H1 (cell line): ENCODE measurements around the gene F2. TPM values are rescaled to one million over a fixed set of nuclear protein-coding genes. Genes with fewer than 3 reads are reported as not detected.
A peak's percentile ranks its signal among the peaks of the same experiment; 100 is the strongest.

Source experiments
- CTCF ChIA-PET: fragments of 300-600 bp; sonication (Branson Sonifier 250); formaldehyde crosslinking; loops from one replicate; lab custom pipeline; 2021; ENCODE audit not compliant: partially characterized antibody; lab: Charles Lee
- POLR2A ChIA-PET: fragments of 300-600 bp; sonication (Branson Sonifier 250); formaldehyde crosslinking; loops from one replicate; lab custom pipeline; 2021; ENCODE audit warnings: inconsistent platforms; ENCODE audit not compliant: partially characterized antibody; lab: Charles Lee
- DNase-seq, 2 experiments: peaks; one replicate each; pipeline versions ENCODE4 v3.0.0 to v3.0.0-alpha.2; 2010 to 2022; ENCODE audit warnings: low spot score in 2 of 2, low read depth in 1 of 2, mixed read lengths in 1 of 2
- FAIRE-seq: peaks from 2 replicates; lab custom pipeline; 2011; peaks lifted over from hg19 to GRCh38; lab: Jason Lieb, UNC
- H2AFZ ChIP-seq: 2 replicates; pipeline ENCODE4 v1.8.1; 2012; ENCODE audit warnings: low read length, inconsistent platforms
- H2AK5ac ChIP-seq: 2 replicates; pipeline ENCODE4 v1.6.1; 2013; ENCODE audit warnings: low read depth, low read length
- H2BK120ac ChIP-seq: replicated peaks from 2 replicates; pipeline ENCODE3; 2013; ENCODE audit warnings: low read depth, low read length, inconsistent platforms
- H2BK12ac ChIP-seq: 2 replicates; pipeline ENCODE4 v1.6.1; 2013; ENCODE audit warnings: low read depth, low read length
- H2BK15ac ChIP-seq: 2 replicates; pipeline ENCODE4 v1.6.1; 2013; ENCODE audit warnings: low read length
- H2BK20ac ChIP-seq: 2 replicates; pipeline ENCODE4 v1.6.1; 2013; ENCODE audit warnings: low read length
- H2BK5ac ChIP-seq: 2 replicates; pipeline ENCODE4 v1.6.1; 2013; ENCODE audit warnings: low read depth, low read length
- H3K14ac ChIP-seq: 2 replicates; pipeline ENCODE4 v1.6.1; 2013; ENCODE audit warnings: inconsistent platforms; ENCODE audit not compliant: insufficient read length
- H3K18ac ChIP-seq: 2 replicates; pipeline ENCODE4 v1.6.1; 2013; ENCODE audit warnings: low read length; ENCODE audit errors: extremely low read depth
- H3K23ac ChIP-seq: 2 replicates; pipeline ENCODE4 v1.6.1; 2013; ENCODE audit warnings: inconsistent platforms; ENCODE audit not compliant: insufficient read length
- H3K23me2 ChIP-seq: 2 replicates; pipeline ENCODE4 v1.6.1; 2013; ENCODE audit warnings: low read depth, low read length
- H3K27ac ChIP-seq: 2 replicates; pipeline ENCODE4 v1.6.1; 2011; ENCODE audit warnings: low read depth, low read length, inconsistent platforms
- H3K27me3 ChIP-seq, 4 experiments: replicated peaks in 1 of 4; 1 replicate in 1 of 4; 2 replicates in 3 of 4; pipeline versions ENCODE4 v1.6.1 to v1.8.1; 2011 to 2013; ENCODE audit warnings: low read length in 3 of 4, mild to moderate bottlenecking in 3 of 4, inconsistent platforms in 2 of 4, mixed read lengths in 2 of 4, moderate library complexity in 1 of 4; ENCODE audit not compliant: control insufficient read depth in 3 of 4, insufficient read depth in 3 of 4; ENCODE audit errors: extremely low read depth in 1 of 4
- H3K36me3 ChIP-seq, 4 experiments: 2 replicates each; pipeline versions ENCODE4 v1.6.1 to v1.8.1; 2011 to 2013; ENCODE audit warnings: mild to moderate bottlenecking in 4 of 4, low read length in 3 of 4, moderate library complexity in 2 of 4, control low read depth in 1 of 4, inconsistent platforms in 1 of 4; ENCODE audit not compliant: insufficient read depth in 4 of 4, control insufficient read depth in 2 of 4
- H3K4ac ChIP-seq: replicated peaks from 2 replicates; pipeline ENCODE3; 2013; ENCODE audit warnings: low read length, low read depth, mixed read lengths, inconsistent platforms; ENCODE audit not compliant: insufficient read length
- H3K4me1 ChIP-seq, 4 experiments: replicated peaks in 1 of 4; 1 replicate in 1 of 4; 2 replicates in 3 of 4; pipeline versions ENCODE4 v1.6.1 to v1.8.1; 2011 to 2013; ENCODE audit warnings: low read length in 3 of 4, inconsistent platforms in 2 of 4, mixed read lengths in 1 of 4; ENCODE audit not compliant: insufficient read depth in 4 of 4, control insufficient read depth in 3 of 4
- H3K4me2 ChIP-seq, 2 experiments: 2 replicates each; pipeline versions ENCODE4 v1.6.1 to v1.8.1; 2011 to 2013; ENCODE audit warnings: low read depth in 2 of 2, low read length in 2 of 2, control low read depth in 1 of 2, inconsistent platforms in 1 of 2, mild to moderate bottlenecking in 1 of 2; ENCODE audit not compliant: insufficient read depth in 1 of 2
- H3K4me3 ChIP-seq, 4 experiments: fragments of 200-600, 300-600 bp in 1 of 4; sonication (generic), shearing (Covaris generic), sonication (Bioruptor Twin) in 1 of 4; 2 replicates each; pipeline versions ENCODE4 v1.5.1 to v1.8.1; 2011 to 2016; ENCODE audit warnings: low read length in 4 of 4, low read depth in 3 of 4, control low read depth in 2 of 4, inconsistent platforms in 2 of 4, mild to moderate bottlenecking in 2 of 4, mixed read lengths in 1 of 4, moderate library complexity in 1 of 4; ENCODE audit not compliant: insufficient read depth in 2 of 4; ENCODE audit errors: extremely low read depth in 1 of 4
- H3K56ac ChIP-seq: replicated peaks from 2 replicates; pipeline ENCODE3; 2013; ENCODE audit warnings: low read depth, mild to moderate bottlenecking, mixed read lengths, low read length, inconsistent platforms; ENCODE audit not compliant: insufficient read length
- H3K79me1 ChIP-seq: 2 replicates; pipeline ENCODE4 v1.6.1; 2013; ENCODE audit warnings: low read depth, low read length, control low read depth
- H3K79me2 ChIP-seq, 2 experiments: 2 replicates each; pipeline versions ENCODE4 v1.6.1 to v1.8.1; 2012 to 2013; ENCODE audit warnings: low read length in 2 of 2, mild to moderate bottlenecking in 2 of 2, inconsistent platforms in 1 of 2; ENCODE audit not compliant: insufficient read depth in 2 of 2, control insufficient read depth in 1 of 2
- H3K9ac ChIP-seq, 4 experiments: replicated peaks in 1 of 4; 1 replicate in 1 of 4; 2 replicates in 3 of 4; pipeline versions ENCODE4 v1.6.1 to v1.8.1; 2011 to 2013; ENCODE audit warnings: low read depth in 3 of 4, low read length in 3 of 4, control low read depth in 2 of 4, mild to moderate bottlenecking in 2 of 4, moderate library complexity in 2 of 4, inconsistent platforms in 1 of 4; ENCODE audit errors: extremely low read depth in 1 of 4
- H3K9me3 ChIP-seq, 2 experiments: 2 replicates each; pipeline versions ENCODE4 v1.6.1 to v1.8.1; 2012 to 2013; ENCODE audit warnings: mild to moderate bottlenecking in 2 of 2, moderate library complexity in 2 of 2, control low read depth in 1 of 2, inconsistent platforms in 1 of 2, low read depth in 1 of 2, low read length in 1 of 2, mixed read lengths in 1 of 2; ENCODE audit not compliant: insufficient read depth in 2 of 2
- H4K20me1 ChIP-seq, 2 experiments: replicated peaks in 1 of 2; 2 replicates each; pipeline versions ENCODE3 to v1.8.1; 2011 to 2013; ENCODE audit warnings: inconsistent platforms in 2 of 2, low read length in 2 of 2, mild to moderate bottlenecking in 1 of 2; ENCODE audit not compliant: insufficient read depth in 2 of 2, control insufficient read depth in 1 of 2
- H4K5ac ChIP-seq: 2 replicates; pipeline ENCODE4 v1.6.1; 2013; ENCODE audit warnings: low read length, low read depth, mixed read lengths, inconsistent platforms; ENCODE audit not compliant: insufficient read length
- H4K8ac ChIP-seq: 2 replicates; pipeline ENCODE4 v1.8.0; 2013; ENCODE audit warnings: mild to moderate bottlenecking, moderate library complexity, low read length, inconsistent platforms; ENCODE audit not compliant: insufficient read depth; ENCODE audit errors: extremely low read depth
- H4K91ac ChIP-seq: replicated peaks from 2 replicates; pipeline ENCODE3; 2013; ENCODE audit warnings: low read length, mixed read lengths, inconsistent platforms; ENCODE audit not compliant: insufficient read length
- ASH2L ChIP-seq: fragments of 200-600, 300-600 bp; sonication (generic); IDR thresholded peaks from one replicate; pipeline ENCODE4 v1.7.1; 2017; ENCODE audit warnings: low read length
- HDAC2 ChIP-seq, 2 experiments: fragments of 300-600 bp in 1 of 2; sonication (generic) in 1 of 2; IDR thresholded peaks; 2 replicates each; pipeline ENCODE4 v1.6.1; 2011 to 2012; ENCODE audit warnings: low read depth in 2 of 2, low read length in 2 of 2, mild to moderate bottlenecking in 2 of 2, moderate library complexity in 2 of 2, borderline replicate concordance in 1 of 2, inconsistent platforms in 1 of 2
- WGBS, 2 experiments: shearing (Covaris generic) in 1 of 2; methylation state at CpG; one replicate each; pipeline versions ENCODE4 v1.1.6 to v1.1.7; 2013 to 2015; ENCODE audit warnings: low lambda C conversion rate in 2 of 2, mixed read lengths in 2 of 2, inconsistent platforms in 1 of 2, low coverage in 1 of 2, missing lambda C conversion rate in 1 of 2; ENCODE audit not compliant: insufficient replicate concordance in 2 of 2, insufficient coverage in 1 of 2, insufficient read length in 1 of 2; ENCODE audit errors: extremely low coverage in 1 of 2, missing lambda C conversion rate in 1 of 2; 5-methylcytosine and 5-hydroxymethylcytosine counted together
- polyA plus RNA-seq, 7 experiments: library from polyadenylated mRNA; depleted of rRNA in 3 of 7; stranded (reverse) in 5 of 7; unstranded in 2 of 7; fragments of >200 nt in 5 of 7; fragments of 200-250 nt in 2 of 7; gene quantifications; 1 replicate in 5 of 7; 2 replicates in 1 of 7; 4 replicates in 1 of 7; pipeline versions ENCODE4 v1.2.1 to v1.2.3, GENCODE V29; 2011 to 2013; ENCODE audit warnings: missing spikeins in 2 of 7, mixed read lengths in 2 of 7
- total RNA-seq: library from RNA; stranded (reverse); fragmentation: NEBNext Ultra II Directional; extraction: Animal tissue kit (Norgen Biotek cat#: 25700); gene quantifications from 2 replicates; pipeline ENCODE4 v1.2.1, GENCODE V29; 2021

Gene F2
- total and polyA plus RNA-seq, 2 of the 8 experiments (the other 6 are each of a cell fraction or from before 2014, with no cell fraction given): 0.11 TPM; not detected in 1

DNA sequence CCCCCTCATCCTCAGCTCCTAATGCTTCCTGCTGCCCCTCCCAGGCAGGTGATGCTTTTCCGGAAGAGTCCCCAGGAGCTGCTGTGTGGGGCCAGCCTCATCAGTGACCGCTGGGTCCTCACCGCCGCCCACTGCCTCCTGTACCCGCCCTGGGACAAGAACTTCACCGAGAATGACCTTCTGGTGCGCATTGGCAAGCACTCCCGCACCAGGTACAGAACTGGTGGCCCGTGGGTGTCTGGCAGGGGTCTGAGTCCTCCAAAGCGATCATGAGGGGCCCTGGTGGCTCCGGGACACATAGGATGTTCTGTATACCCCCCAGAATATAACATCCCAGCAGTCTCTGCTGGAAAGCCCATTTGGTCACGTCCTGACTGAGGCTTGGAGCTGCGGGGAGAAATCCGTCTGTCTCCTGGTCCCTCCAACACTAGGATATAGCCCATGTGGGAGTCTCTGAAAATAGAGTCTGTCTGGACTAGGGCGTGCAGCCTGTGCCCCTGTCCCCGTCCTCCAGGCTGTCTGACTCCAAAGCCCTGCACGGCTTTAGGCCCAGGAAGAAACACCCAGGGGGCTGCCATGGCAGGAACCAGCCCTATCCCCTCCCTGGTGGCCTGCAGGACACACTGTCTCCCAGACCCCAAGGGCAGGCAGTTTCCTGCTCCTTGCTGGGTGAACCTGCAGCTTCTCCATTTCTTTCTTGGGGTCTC, 9.1 kb downstream of the F2 start:
- ChIA-PET POLR2A (no interaction called here), CTCF (interaction anchor here (1.4 to 2.0 kb wide), 2 partner anchors 10 to 50 kb away, joined by 5 to 7 read pairs; no protein-coding TSS in a partner anchor)
- no peak overlapping the region for H3K14ac ChIP-seq
- no peak overlapping the region for H3K23ac ChIP-seq
- no peaks in the 10 kb centered on the region for H3K27me3 ChIP-seq
- no peak overlapping the region; a peak in 2 of 7 replicates for H3K9ac ChIP-seq
- no peak overlapping the region for H3K4ac ChIP-seq
- no peak overlapping the region for H4K5ac ChIP-seq
- no peak overlapping the region for H2AFZ ChIP-seq
- WGBS, 2 experiments: 87% methylated on average over 17 of the region's 17 CpGs; no CpG with 5 or more reads in 1 of the 2 experiments
- H3K23me2 ChIP-seq: no peaks in the 10 kb centered on the region
- H2BK5ac ChIP-seq: no peak overlapping the region
- H3K27ac ChIP-seq: no peak overlapping the region
- H3K18ac ChIP-seq: no peak overlapping the region
- H3K79me1 ChIP-seq: no peaks in the 10 kb centered on the region
- H3K4me3 ChIP-seq: no peak overlapping the region
- no peak overlapping the region for H2BK12ac ChIP-seq
- no peak for DNase-seq
- H4K20me1 ChIP-seq: no peaks in the 10 kb centered on the region
- no peak overlapping the region for H2BK15ac ChIP-seq
- no peak for TF ChIP-seq HDAC2 (IDR thresholded peaks at IDR 0.05; ENCODE audit: borderline replicate concordance in 1 of 2, low read depth in 2 of 2, low read length in 2 of 2)
- TF ChIP-seq ASH2L: no peak
- TF ChIP-seq, all 59 proteins: peak for 0
- H2AK5ac ChIP-seq: no peak overlapping the region
- H3K9me3 ChIP-seq: no peaks in the 10 kb centered on the region
- peak overlapping the region; percentile 82; the same call in 1 of the 2 replicates for H4K8ac ChIP-seq
- H3K4me1 ChIP-seq: peaks cover 0 to 3% (median under 1%) of the 10 kb centered on the region in 4 experiments; a peak in 2 of 7 replicates
- H3K36me3 ChIP-seq: no peaks in the 10 kb centered on the region
- no peak overlapping the region for H2BK120ac ChIP-seq
- H3K4me2 ChIP-seq: no peak overlapping the region
- H2BK20ac ChIP-seq: no peak overlapping the region
- H3K56ac ChIP-seq: no peak overlapping the region
- no peaks in the 10 kb centered on the region for H3K79me2 ChIP-seq
- no peak overlapping the region for H4K91ac ChIP-seq
- FAIRE-seq: no peak
